Keratinocyte (primary cell): ENCODE measurements around the gene NMBR. TPM values are rescaled to one million over a fixed set of nuclear protein-coding genes. Genes with fewer than 3 reads are reported as not detected.

ENCODE experiments used
- DNase-seq: peaks from one replicate; pipeline ENCODE4 v3.0.0-alpha.2; 2011; ENCODE audit warnings: low read depth, missing footprints, low spot score
- FAIRE-seq: peaks from 2 replicates; lab custom pipeline; 2011; peaks lifted over from hg19 to GRCh38; lab: Jason Lieb, UNC
- H2AFZ ChIP-seq: 2 replicates; pipeline ENCODE4 v1.6.0; 2012; ENCODE audit warnings: low read length, control low read depth, inconsistent platforms; ENCODE audit not compliant: control insufficient read depth
- H3K27ac ChIP-seq: 2 replicates; pipeline ENCODE4 v1.5.1; 2011; ENCODE audit warnings: low read length; ENCODE audit not compliant: control insufficient read depth, insufficient read depth
- H3K27me3 ChIP-seq: 3 replicates; pipeline ENCODE4 v1.6.0; 2011; ENCODE audit warnings: low read length; ENCODE audit not compliant: control insufficient read depth, insufficient read depth; ENCODE audit errors: extremely low read depth
- H3K36me3 ChIP-seq, 2 experiments: 2 replicates in 1 of 2; 3 replicates in 1 of 2; pipeline ENCODE4 v1.5.1; 2011; ENCODE audit warnings: low read length in 2 of 2, mild to moderate bottlenecking in 1 of 2; ENCODE audit not compliant: control insufficient read depth in 2 of 2, insufficient read depth in 2 of 2; ENCODE audit errors: extremely low read depth in 1 of 2
- H3K4me1 ChIP-seq: 3 replicates; pipeline ENCODE4 v1.5.1; 2011; ENCODE audit warnings: low read length; ENCODE audit not compliant: control insufficient read depth, insufficient read depth; ENCODE audit errors: extremely low read depth
- H3K4me2 ChIP-seq: 3 replicates; pipeline ENCODE4 v1.6.0; 2011; ENCODE audit warnings: low read depth, low read length; ENCODE audit not compliant: control insufficient read depth, insufficient read depth; ENCODE audit errors: extremely low read depth
- H3K4me3 ChIP-seq, 3 experiments: fragments of 200-600 bp in 1 of 3; sonication (generic) in 1 of 3; 2 replicates in 2 of 3; 3 replicates in 1 of 3; pipeline ENCODE4 v1.5.1; 2011 to 2016; ENCODE audit warnings: low read length in 3 of 3, mild to moderate bottlenecking in 3 of 3, control low read depth in 2 of 3, inconsistent platforms in 1 of 3, low read depth in 1 of 3, mixed read lengths in 1 of 3, mixed run types in 1 of 3, moderate library complexity in 1 of 3; ENCODE audit not compliant: control insufficient read depth in 2 of 3, insufficient read depth in 2 of 3; ENCODE audit errors: extremely low read depth in 1 of 3
- H3K79me2 ChIP-seq: 2 replicates; pipeline ENCODE4 v1.6.0; 2012; ENCODE audit warnings: low read length; ENCODE audit not compliant: control insufficient read depth, insufficient read depth
- H3K9ac ChIP-seq: 3 replicates; pipeline ENCODE4 v1.6.0; 2011; ENCODE audit warnings: low read length; ENCODE audit not compliant: control insufficient read depth, insufficient read depth; ENCODE audit errors: extremely low read depth
- H3K9me1 ChIP-seq: 3 replicates; pipeline ENCODE4 v1.6.0; 2011; ENCODE audit warnings: low read length; ENCODE audit not compliant: control insufficient read depth, insufficient read depth; ENCODE audit errors: extremely low read depth
- H3K9me3 ChIP-seq: 2 replicates; pipeline ENCODE4 v1.5.1; 2012; ENCODE audit warnings: low read depth, low read length; ENCODE audit not compliant: control insufficient read depth
- H4K20me1 ChIP-seq: 3 replicates; pipeline ENCODE4 v1.6.0; 2011; ENCODE audit warnings: low read length; ENCODE audit not compliant: control insufficient read depth, insufficient read depth; ENCODE audit errors: extremely low read depth
- EZH2 ChIP-seq: IDR thresholded peaks from one replicate; pipeline ENCODE4 v1.6.1; 2012; ENCODE audit warnings: inconsistent platforms, mild to moderate bottlenecking, low read length, moderate library complexity
- dilution Hi-C: fragments of 300-500 bp; cut with MboI; formaldehyde crosslinking; loops from one replicate; pipeline ENCODE4 v1.7.0; 2020; ENCODE audit warnings: low sequenced_read_pairs; ENCODE audit not compliant: extremely low pct_ligation_motif_present
- polyA plus RNA-seq, 5 experiments: library from polyadenylated mRNA; depleted of rRNA in 3 of 5; stranded (reverse) in 3 of 5; stranded (forward) in 1 of 5; unstranded in 1 of 5; fragments of >200 nt; gene quantifications; 1 replicate in 1 of 5; 2 replicates in 3 of 5; 3 replicates in 1 of 5; pipeline versions ENCODE4 v1.2.1 to v1.2.3, GENCODE V29; 2011 to 2012; ENCODE audit warnings: missing spikeins in 2 of 5, low read depth in 1 of 5, low replicate concordance in 1 of 5
- TF ChIP-seq, protein P1 (sequence below), 3 experiments: IDR thresholded peaks in 1 of 3; conservative IDR thresholded peaks in 1 of 3; optimal IDR thresholded peaks in 1 of 3; 2 replicates in 2 of 3; 3 replicates in 1 of 3; pipeline versions ENCODE3 to v1.5.1; 2011; ENCODE audit warnings: low read length in 3 of 3, mild to moderate bottlenecking in 3 of 3, moderate library complexity in 2 of 3, control low read depth in 1 of 3, inconsistent platforms in 1 of 3; ENCODE audit not compliant: insufficient read depth in 2 of 3; ENCODE audit errors: extremely low read depth in 1 of 3

NMBR gene
- polyA plus RNA-seq, 1 donor (not counting 4 experiments of a cell fraction or from before 2014, with no cell fraction given), result not detected

DNA sequence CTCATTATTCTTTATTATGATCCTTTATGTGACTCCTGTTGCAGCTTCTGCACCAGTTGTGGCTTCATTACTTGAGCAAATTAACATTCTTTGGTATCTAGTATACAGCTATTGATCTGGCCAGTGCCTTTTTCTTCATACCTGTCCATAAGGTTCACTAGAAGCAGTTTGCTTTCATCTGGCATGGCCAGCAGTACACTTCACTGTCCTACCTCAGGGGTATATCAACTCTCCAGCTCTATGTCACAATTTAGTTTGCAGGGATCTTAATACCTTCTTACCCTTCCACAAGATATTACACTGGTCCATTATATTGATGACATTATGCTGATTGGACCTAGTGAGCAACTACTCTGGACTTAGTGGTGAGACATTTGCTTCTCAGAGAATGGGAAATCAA lies 46.7 kb upstream of the NMBR start:
- Histone ChIP-seq H3K27ac (no peak overlapping the region), H3K4me2 (no peak overlapping the region), H3K36me3 (peaks cover 2 to 6% of the 10 kb centered on the region in 2 experiments), H3K79me2 (peaks cover 6% of the 10 kb centered on the region), H3K4me1 (peaks cover 8% of the 10 kb centered on the region), H3K27me3 (no peaks in the 10 kb centered on the region), H3K9me3 (no peaks in the 10 kb centered on the region), H3K4me3 (no peak overlapping the region), H4K20me1 (no peaks in the 10 kb centered on the region), H3K9me1 (no peaks in the 10 kb centered on the region), H3K9ac (no peak overlapping the region), H2AFZ (no peak overlapping the region)
- TF ChIP-seq, protein P1, sequence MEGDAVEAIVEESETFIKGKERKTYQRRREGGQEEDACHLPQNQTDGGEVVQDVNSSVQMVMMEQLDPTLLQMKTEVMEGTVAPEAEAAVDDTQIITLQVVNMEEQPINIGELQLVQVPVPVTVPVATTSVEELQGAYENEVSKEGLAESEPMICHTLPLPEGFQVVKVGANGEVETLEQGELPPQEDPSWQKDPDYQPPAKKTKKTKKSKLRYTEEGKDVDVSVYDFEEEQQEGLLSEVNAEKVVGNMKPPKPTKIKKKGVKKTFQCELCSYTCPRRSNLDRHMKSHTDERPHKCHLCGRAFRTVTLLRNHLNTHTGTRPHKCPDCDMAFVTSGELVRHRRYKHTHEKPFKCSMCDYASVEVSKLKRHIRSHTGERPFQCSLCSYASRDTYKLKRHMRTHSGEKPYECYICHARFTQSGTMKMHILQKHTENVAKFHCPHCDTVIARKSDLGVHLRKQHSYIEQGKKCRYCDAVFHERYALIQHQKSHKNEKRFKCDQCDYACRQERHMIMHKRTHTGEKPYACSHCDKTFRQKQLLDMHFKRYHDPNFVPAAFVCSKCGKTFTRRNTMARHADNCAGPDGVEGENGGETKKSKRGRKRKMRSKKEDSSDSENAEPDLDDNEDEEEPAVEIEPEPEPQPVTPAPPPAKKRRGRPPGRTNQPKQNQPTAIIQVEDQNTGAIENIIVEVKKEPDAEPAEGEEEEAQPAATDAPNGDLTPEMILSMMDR (optimal IDR thresholded peaks at IDR 0.05 in 1 of 3, IDR thresholded peaks at IDR 0.05 in 1 of 3, conservative IDR thresholded peaks at IDR 0.05 in 1 of 3; ENCODE audit: extremely low read depth in 1 of 3, insufficient read depth in 2 of 3, low read length in 3 of 3), result no peak
- no peak for TF ChIP-seq EZH2
- dilution Hi-C loops, result no loop called here
- FAIRE-seq, result no peak
- no peak for DNase-seq

GRCh38 chr6:142192343-142192742 lies 45.4 kb upstream of the NMBR start:
- no peaks in the 10 kb centered on the region for H3K27me3 ChIP-seq
- H3K9ac ChIP-seq, result no peak overlapping the region
- no peak overlapping the region for H3K4me3 ChIP-seq
- dilution Hi-C loops, result no loop called here
- H3K27ac ChIP-seq, result no peak overlapping the region
- H3K9me3 ChIP-seq, result no peaks in the 10 kb centered on the region
- H3K36me3 ChIP-seq, result peaks cover 2 to 4% of the 10 kb centered on the region in 2 experiments
- peaks cover 8% of the 10 kb centered on the region for H3K4me1 ChIP-seq
- H4K20me1 ChIP-seq, result no peaks in the 10 kb centered on the region
- peaks cover 6% of the 10 kb centered on the region for H3K79me2 ChIP-seq
- no peak overlapping the region for H2AFZ ChIP-seq
- FAIRE-seq (no peak), DNase-seq (no peak)
- no peak for TF ChIP-seq EZH2
- TF ChIP-seq, protein P1 (optimal IDR thresholded peaks at IDR 0.05 in 1 of 3, IDR thresholded peaks at IDR 0.05 in 1 of 3, conservative IDR thresholded peaks at IDR 0.05 in 1 of 3; ENCODE audit: extremely low read depth in 1 of 3, insufficient read depth in 2 of 3, low read length in 3 of 3), result no peak
- no peaks in the 10 kb centered on the region for H3K9me1 ChIP-seq
- no peak overlapping the region for H3K4me2 ChIP-seq
